Measurements from ENCODE around the gene ZNF333.

DNA sequence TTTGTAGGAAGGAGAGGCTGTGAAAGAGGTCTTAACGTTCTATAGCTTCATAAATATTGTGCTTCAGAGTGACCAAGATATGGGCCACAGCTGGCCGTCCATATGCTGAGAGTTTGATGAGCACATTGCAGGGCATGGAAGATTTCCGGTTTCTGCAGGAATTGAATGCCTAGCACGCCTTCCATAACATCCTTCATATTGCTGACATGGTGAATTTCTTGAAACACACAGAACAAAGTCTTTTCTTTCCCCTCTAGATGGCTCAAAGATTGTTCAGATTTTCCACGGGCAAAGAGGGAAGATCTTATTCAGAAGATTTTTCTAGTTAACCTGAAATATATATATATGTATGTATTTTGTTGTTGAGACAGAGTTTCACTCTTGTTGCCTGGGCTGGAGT, 46.1 kb downstream of the ZNF333 start:
- TF ChIP-seq POLR2AphosphoS5 (IDR thresholded peaks at IDR 0.05; ENCODE audit: low read depth, low read length): no peak
- no peak for TF ChIP-seq POLR2A (IDR thresholded peaks at IDR 0.05; ENCODE audit: low read depth, low read length)
- TF ChIP-seq TAF1 (IDR thresholded peaks at IDR 0.05; ENCODE audit: low read depth, low read length): no peak
- no peak for TF ChIP-seq SPI1 (IDR thresholded peaks at IDR 0.05; ENCODE audit: low read depth, low read length)
